Endothelial cell of umbilical vein (primary cell): ENCODE data around the gene ELOB. TPM values are rescaled to one million over a fixed set of nuclear protein-coding genes. Genes with fewer than 3 reads are reported as not detected.

Experiments used
- BruUV-seq: library from RNA; stranded (reverse); fragments of 400-500 nt; replicated peaks from 2 replicates; lab custom pipeline; 2021; lab: Mats Ljungman, UMichigan
- CTCF ChIA-PET: fragments of 300-600, 350-600 bp; sonication (Branson Sonifier 250); formaldehyde crosslinking; loops from one replicate; lab custom pipeline; 2021; ENCODE audit warnings: antibody characterized with exemption, inconsistent platforms; lab: Charles Lee
- POLR2A ChIA-PET: fragments of 300-600, 350-600 bp; sonication (Branson Sonifier 250); formaldehyde crosslinking; loops from one replicate; lab custom pipeline; 2021; ENCODE audit warnings: antibody characterized with exemption, inconsistent platforms; lab: Charles Lee
- DNase-seq: peaks from one replicate; pipeline ENCODE4 v3.0.0-alpha.2; 2011; ENCODE audit warnings: low read depth, low spot score
- FAIRE-seq: peaks from 2 replicates; lab custom pipeline; 2011; peaks lifted over from hg19 to GRCh38; lab: Jason Lieb, UNC
- H2AFZ ChIP-seq: 2 replicates; pipeline ENCODE4 v1.6.0; 2012; ENCODE audit warnings: low read depth, low read length, control low read depth, inconsistent platforms
- H3K27ac ChIP-seq: 2 replicates; pipeline ENCODE4 v1.5.1; 2011; ENCODE audit warnings: low read depth, mild to moderate bottlenecking, control low read depth, low read length, moderate library complexity; ENCODE audit not compliant: insufficient read depth
- H3K27me3 ChIP-seq, 2 experiments: 2 replicates each; pipeline versions ENCODE4 v1.6.0 to v1.6.1; 2011; ENCODE audit warnings: low read length in 2 of 2, mixed read lengths in 1 of 2; ENCODE audit not compliant: control insufficient read depth in 2 of 2, insufficient read depth in 2 of 2
- H3K36me3 ChIP-seq, 2 experiments: 2 replicates in 1 of 2; 3 replicates in 1 of 2; pipeline ENCODE4 v1.5.1; 2011; ENCODE audit warnings: low read length in 2 of 2, mild to moderate bottlenecking in 1 of 2, moderate library complexity in 1 of 2; ENCODE audit not compliant: control insufficient read depth in 2 of 2, insufficient read depth in 2 of 2; ENCODE audit errors: extremely low read depth in 1 of 2
- H3K4me1 ChIP-seq: 3 replicates; pipeline ENCODE4 v1.5.1; 2011; ENCODE audit warnings: mild to moderate bottlenecking, low read length; ENCODE audit not compliant: control insufficient read depth, insufficient read depth; ENCODE audit errors: extremely low read depth
- H3K4me2 ChIP-seq: 2 replicates; pipeline ENCODE4 v1.6.1; 2011; ENCODE audit warnings: low read length, control low read depth, mixed read lengths; ENCODE audit not compliant: insufficient read depth
- H3K4me3 ChIP-seq, 3 experiments: fragments of 200-600 bp in 1 of 3; sonication (generic), shearing (Covaris generic) in 1 of 3; replicated peaks in 1 of 3; 2 replicates each; pipeline ENCODE4 v1.5.1; 2011 to 2016; ENCODE audit warnings: control low read depth in 3 of 3, low read length in 3 of 3, mild to moderate bottlenecking in 2 of 3, inconsistent platforms in 1 of 3, low read depth in 1 of 3, moderate library complexity in 1 of 3; ENCODE audit not compliant: insufficient read depth in 1 of 3
- H3K79me2 ChIP-seq: 2 replicates; pipeline ENCODE4 v1.6.0; 2012; ENCODE audit warnings: low read length, inconsistent platforms; ENCODE audit not compliant: control insufficient read depth, insufficient read depth
- H3K9ac ChIP-seq: replicated peaks from 2 replicates; pipeline ENCODE3; 2011; ENCODE audit warnings: low read length, control low read depth; ENCODE audit not compliant: insufficient read depth; ENCODE audit errors: extremely low read depth
- H3K9me1 ChIP-seq: replicated peaks from 3 replicates; pipeline ENCODE4 v1.6.0; 2011; ENCODE audit warnings: mild to moderate bottlenecking, low read length; ENCODE audit not compliant: control insufficient read depth, insufficient read depth; ENCODE audit errors: extremely low read depth
- H3K9me3 ChIP-seq: replicated peaks from 2 replicates; pipeline ENCODE4 v1.5.1; 2012; ENCODE audit warnings: low read length, inconsistent platforms; ENCODE audit not compliant: control insufficient read depth, insufficient read depth
- H4K20me1 ChIP-seq: replicated peaks from 2 replicates; pipeline ENCODE3; 2011; ENCODE audit warnings: mild to moderate bottlenecking, low read length; ENCODE audit not compliant: control insufficient read depth, insufficient read depth; ENCODE audit errors: extremely low read depth
- CTCF ChIP-seq, 2 donors: IDR thresholded peaks; 1 replicate in 1 of 2; 2 replicates in 1 of 2; pipeline ENCODE4 v1.5.1; 2011; ENCODE audit warnings: low read length in 2 of 2, mild to moderate bottlenecking in 2 of 2, moderate library complexity in 2 of 2, control low read depth in 1 of 2, inconsistent platforms in 1 of 2, low read depth in 1 of 2; ENCODE audit not compliant: insufficient read depth in 1 of 2; ENCODE audit errors: extremely low read depth in 1 of 2
- EZH2 ChIP-seq: IDR thresholded peaks from 2 replicates; pipeline ENCODE4 v1.6.1; 2012; ENCODE audit warnings: borderline replicate concordance, low read depth, mild to moderate bottlenecking, moderate library complexity, low read length, inconsistent platforms; ENCODE audit not compliant: severe bottlenecking
- FOS ChIP-seq: IDR thresholded peaks from 2 replicates; pipeline ENCODE4 v1.6.1; 2011; ENCODE audit warnings: mild to moderate bottlenecking, low read length, moderate library complexity, borderline replicate concordance; ENCODE audit not compliant: insufficient read depth
- GATA2 ChIP-seq: IDR thresholded peaks from 2 replicates; pipeline ENCODE4 v1.7.0; 2011; ENCODE audit warnings: low read depth, mild to moderate bottlenecking, moderate library complexity, mixed read lengths, low read length; ENCODE audit not compliant: insufficient read length, insufficient read depth
- JUN ChIP-seq: IDR thresholded peaks from 2 replicates; pipeline ENCODE4 v1.6.1; 2011; ENCODE audit warnings: borderline replicate concordance, low read depth; ENCODE audit not compliant: insufficient read length, insufficient read depth
- MYC ChIP-seq: IDR thresholded peaks from one replicate; pipeline ENCODE4 v1.6.1; 2011; ENCODE audit warnings: mild to moderate bottlenecking, low read depth, low read length
- POLR2A ChIP-seq: IDR thresholded peaks from 2 replicates; pipeline ENCODE4 v1.6.1; 2012; ENCODE audit warnings: low read depth, mild to moderate bottlenecking, control low read depth, low read length
- POLR2AphosphoS5 ChIP-seq: IDR thresholded peaks from 2 replicates; pipeline ENCODE4 v1.6.1; 2012; ENCODE audit warnings: low read depth, mild to moderate bottlenecking, control low read depth, low read length, moderate library complexity; ENCODE audit not compliant: insufficient read depth
- dilution Hi-C: fragments of 300-500 bp; cut with MboI; formaldehyde crosslinking; loops from one replicate; pipeline ENCODE4 v1.15.0; 2019; ENCODE audit warnings: low sequenced_read_pairs; ENCODE audit not compliant: extremely low pct_ligation_motif_present
- intact Hi-C: fragments of 100-400 bp; cut with micrococcal nuclease; formaldehyde crosslinking; loops from one replicate; pipeline ENCODE4 v1.10.0; 2022
- polyA plus RNA-seq, 4 experiments: library from polyadenylated mRNA; depleted of rRNA in 3 of 4; stranded (reverse) in 3 of 4; unstranded in 1 of 4; fragments of >200 nt; gene quantifications; 2 replicates each; pipeline versions ENCODE4 v1.2.1 to v1.2.3, GENCODE V29; 2011 to 2012; ENCODE audit warnings: missing spikeins in 1 of 4
- total RNA-seq: library from RNA; stranded (reverse); gene quantifications from 2 replicates; pipeline ENCODE4 v1.2.3, GENCODE V29; 2021
- TF ChIP-seq, protein P1 (sequence below): IDR thresholded peaks from 2 replicates; pipeline ENCODE4 v1.6.1; 2011; ENCODE audit not compliant: insufficient read depth, insufficient read length

ELOB gene
- total and polyA plus RNA-seq, 2 donors (not counting 3 experiments of a cell fraction or from before 2014, with no cell fraction given): 251 to 848 TPM

DNA sequence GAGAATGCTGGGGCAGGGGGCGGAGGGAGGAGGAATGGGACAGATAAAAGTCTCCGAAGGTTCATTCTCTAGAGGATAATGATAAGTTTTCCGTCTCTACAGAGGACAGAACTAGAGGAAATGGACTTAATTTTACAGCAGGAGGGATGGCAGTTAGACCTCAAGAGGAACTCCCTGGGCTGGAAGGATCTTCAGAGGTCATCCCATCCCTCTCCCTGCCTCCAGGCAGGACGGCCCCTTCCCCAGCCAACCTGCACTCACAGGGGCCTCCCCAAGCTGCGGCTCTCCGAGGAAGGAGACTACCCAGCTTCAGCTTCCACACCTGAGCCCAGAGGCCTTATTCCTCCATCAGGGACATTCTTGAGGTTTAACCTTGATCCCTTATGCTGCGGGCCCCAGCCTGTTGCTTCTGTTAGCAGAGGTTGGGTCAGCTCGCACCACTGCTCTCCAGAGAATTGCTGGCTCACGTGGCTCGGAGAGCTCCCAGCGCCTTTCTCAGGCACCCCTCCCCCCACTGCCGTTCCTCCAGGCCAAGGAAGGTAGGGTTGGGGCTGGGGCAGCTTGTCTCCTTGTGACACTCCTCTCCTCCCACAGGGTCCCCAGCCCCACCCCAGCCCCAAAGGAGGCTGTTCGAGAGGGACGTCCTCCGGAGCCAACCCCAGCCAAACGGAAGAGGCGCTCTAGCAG is 8.5 kb downstream of the ELOB start:
- H3K4me1 ChIP-seq: no peaks in the 10 kb centered on the region
- no peak for FAIRE-seq
- BruUV-seq: no TSS peak
- intact Hi-C loops (no loop called here), dilution Hi-C loops (no loop called here)
- no peaks in the 10 kb centered on the region for H4K20me1 ChIP-seq
- H3K27ac ChIP-seq: no peak overlapping the region
- H3K27me3 ChIP-seq: no peaks in the 10 kb centered on the region
- DNase-seq: no peak
- H3K4me3 ChIP-seq: no peak overlapping the region
- peaks cover 47 to 79% of the 10 kb centered on the region in 2 experiments for H3K36me3 ChIP-seq
- TF ChIP-seq JUN (no peak), FOS (no peak), MYC (no peak), GATA2 (no peak), POLR2AphosphoS5 (no peak), POLR2A (no peak)
- TF ChIP-seq, protein P1, sequence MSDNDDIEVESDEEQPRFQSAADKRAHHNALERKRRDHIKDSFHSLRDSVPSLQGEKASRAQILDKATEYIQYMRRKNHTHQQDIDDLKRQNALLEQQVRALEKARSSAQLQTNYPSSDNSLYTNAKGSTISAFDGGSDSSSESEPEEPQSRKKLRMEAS: no peak
- POLR2A ChIA-PET: no interaction called here
- H3K79me2 ChIP-seq: peaks cover 49% of the 10 kb centered on the region
- H3K9ac ChIP-seq: no peak overlapping the region
- CTCF ChIA-PET: interaction anchor here (1.3 kb wide), 1 partner anchor 10 kb away, joined by 3 read pairs; no protein-coding TSS in a partner anchor
- H2AFZ ChIP-seq: no peak overlapping the region
- no peak overlapping the region for H3K4me2 ChIP-seq
- no peaks in the 10 kb centered on the region for H3K9me1 ChIP-seq
- no peaks in the 10 kb centered on the region for H3K9me3 ChIP-seq

- H3K9me1 ChIP-seq: no peaks in the 10 kb centered on the region
- POLR2A ChIA-PET: no interaction called here
- intact Hi-C loops: no loop called here
- DNase-seq (no peak), FAIRE-seq (no peak)
- H3K79me2 ChIP-seq: peaks cover 55% of the 10 kb centered on the region
- H2AFZ ChIP-seq: no peak overlapping the region
- no peaks in the 10 kb centered on the region for H3K27me3 ChIP-seq
- H3K9ac ChIP-seq: no peak overlapping the region
- no peaks in the 10 kb centered on the region for H4K20me1 ChIP-seq
- H3K36me3 ChIP-seq: peaks cover 54 to 83% of the 10 kb centered on the region in 2 experiments
- no peak for TF ChIP-seq JUN
- no peak for TF ChIP-seq MYC
- TF ChIP-seq FOS: no peak
- no peak for TF ChIP-seq CTCF (IDR thresholded peaks at IDR 0.05; ENCODE audit: extremely low read depth in 1 of 2, insufficient read depth in 1 of 2, low read depth in 1 of 2, low read length in 2 of 2)
- TF ChIP-seq, protein P1: no peak
- no peak for TF ChIP-seq POLR2A
- TF ChIP-seq POLR2AphosphoS5: no peak
- no peak for TF ChIP-seq EZH2
- TF ChIP-seq GATA2: no peak
- BruUV-seq: no TSS peak
- no peaks in the 10 kb centered on the region for H3K9me3 ChIP-seq
- H3K4me2 ChIP-seq: no peak overlapping the region
- dilution Hi-C loops: no loop called here
- H3K27ac ChIP-seq: no peak overlapping the region
- H3K4me1 ChIP-seq: no peaks in the 10 kb centered on the region
- H3K4me3 ChIP-seq: no peak overlapping the region
- CTCF ChIA-PET: interaction anchor here (1.3 kb wide), 1 partner anchor 9 kb away, joined by 3 read pairs; no protein-coding TSS in a partner anchor
These were observed 9.2 kb downstream of the ELOB start for GRCh38 chr16:2767891-2768290.
